GM23338 (cell line): Measurements from ENCODE around the gene RPS2. TPM values are rescaled to one million over a fixed set of nuclear protein-coding genes. Genes with fewer than 3 reads are reported as not detected.

Experiments used
- ATAC-seq: fragments of 200-7000 bp; cut with Tn5 transposase; 3 replicates; pipeline ENCODE4 v1.9.1; 2020
- DNase-seq: peaks from one replicate; pipeline ENCODE4 v3.0.0-alpha.2; 2015; ENCODE audit warnings: low spot score
- H2AFZ ChIP-seq: fragments of 200-600 bp; sonication (generic); 2 replicates; pipeline ENCODE4 v1.8.0; 2016; ENCODE audit warnings: antibody characterized with exemption, mild to moderate bottlenecking, moderate library complexity
- H3F3A ChIP-seq: fragments of 200-600 bp; sonication (generic); replicated peaks from 2 replicates; pipeline ENCODE4 v1.8.0; 2017; ENCODE audit warnings: antibody characterized with exemption, mixed run types, low read depth
- H3K27ac ChIP-seq: fragments of 200-600 bp; sonication (generic); 2 replicates; pipeline ENCODE4 v1.6.1; 2016; ENCODE audit warnings: low read depth
- H3K27me3 ChIP-seq: fragments of 200-600 bp; sonication (generic); 2 replicates; pipeline ENCODE4 v1.8.0; 2016; ENCODE audit warnings: mild to moderate bottlenecking, mixed run types, moderate library complexity; ENCODE audit not compliant: insufficient read depth
- H3K36me3 ChIP-seq: fragments of 200-600 bp; sonication (generic); 2 replicates; pipeline ENCODE4 v1.8.0; 2016; ENCODE audit warnings: mild to moderate bottlenecking; ENCODE audit not compliant: insufficient read depth
- H3K4me1 ChIP-seq: fragments of 200-600 bp; sonication (generic); 2 replicates; pipeline ENCODE4 v1.8.0; 2016; ENCODE audit warnings: mild to moderate bottlenecking, moderate library complexity; ENCODE audit not compliant: insufficient read depth
- H3K4me2 ChIP-seq: fragments of 200-600 bp; sonication (generic); 2 replicates; pipeline ENCODE4 v1.7.1; 2017; ENCODE audit warnings: mixed run types
- H3K4me3 ChIP-seq: fragments of 200-600 bp; sonication (generic); 2 replicates; pipeline ENCODE4 v1.6.1; 2016; ENCODE audit warnings: mixed run types
- H3K79me2 ChIP-seq: fragments of 200-600 bp; sonication (generic); replicated peaks from 2 replicates; pipeline ENCODE4 v1.8.0; 2017; ENCODE audit warnings: mild to moderate bottlenecking; ENCODE audit not compliant: insufficient read depth
- H3K9me2 ChIP-seq: fragments of 200-600 bp; sonication (generic); 2 replicates; pipeline ENCODE4 v1.8.0; 2017; ENCODE audit not compliant: insufficient read depth
- H4K20me1 ChIP-seq: fragments of 200-600 bp; sonication (generic); replicated peaks from 2 replicates; pipeline ENCODE4 v1.8.0; 2017; ENCODE audit warnings: mild to moderate bottlenecking; ENCODE audit not compliant: insufficient read depth
- H3K27ac Mint-ChIP-seq: 2 replicates; pipeline ENCODE4 v1.8.0; 2020; ENCODE audit warnings: inconsistent platforms, mild to moderate bottlenecking, moderate library complexity, mixed read lengths
- H3K27me3 Mint-ChIP-seq: 3 replicates; pipeline ENCODE4 v1.8.0; 2022; ENCODE audit warnings: low read depth, mild to moderate bottlenecking, moderate library complexity, mixed read lengths, inconsistent platforms; ENCODE audit not compliant: insufficient read depth, poor library complexity
- H3K36me3 Mint-ChIP-seq: 3 replicates; pipeline ENCODE4 v1.8.0; 2021; ENCODE audit warnings: low read depth, mild to moderate bottlenecking, inconsistent platforms, moderate library complexity, mixed read lengths
- H3K4me1 Mint-ChIP-seq: 3 replicates; pipeline ENCODE4 v1.8.0; 2020; ENCODE audit warnings: mild to moderate bottlenecking, inconsistent platforms, mixed read lengths
- H3K4me3 Mint-ChIP-seq: 3 replicates; pipeline ENCODE4 v1.8.0; 2021; ENCODE audit warnings: moderate library complexity, mild to moderate bottlenecking, inconsistent platforms, mixed read lengths
- H3K9me3 Mint-ChIP-seq: 3 replicates; pipeline ENCODE4 v1.8.0; 2020; ENCODE audit warnings: moderate library complexity, mild to moderate bottlenecking, inconsistent platforms, mixed read lengths
- EZH2 ChIP-seq: fragments of 200-600 bp; sonication (generic); IDR thresholded peaks from one replicate; pipeline ENCODE4 v1.8.0; 2017; ENCODE audit warnings: antibody characterized with exemption, mild to moderate bottlenecking, low read depth; ENCODE audit not compliant: unreplicated experiment
- REST ChIP-seq: IDR thresholded peaks from one replicate; pipeline ENCODE4 v1.6.1; 2018; ENCODE audit warnings: antibody characterized with exemption; ENCODE audit not compliant: unreplicated experiment
- STAT1 ChIP-seq: IDR thresholded peaks from one replicate; pipeline ENCODE4 v1.6.1; 2016; ENCODE audit warnings: antibody characterized with exemption; ENCODE audit not compliant: unreplicated experiment
- ZNF114 ChIP-seq: fragments of 250-450 bp; sonication (Bioruptor Pico); IDR thresholded peaks from 2 replicates; pipeline ENCODE4 v1.5.0; 2020; ENCODE audit warnings: mild to moderate bottlenecking, moderate library complexity
- ZNF331 ChIP-seq: fragments of 250-450 bp; sonication (Bioruptor Pico); IDR thresholded peaks from 2 replicates; pipeline ENCODE4 v1.5.0; 2020; ENCODE audit warnings: low read depth, mild to moderate bottlenecking, moderate library complexity
- polyA plus RNA-seq: library from polyadenylated mRNA; unstranded; fragments of >200 nt; fragmentation: Nextera tagmentation; extraction: Ambion mirVana; gene quantifications from 2 replicates; pipeline ENCODE4 v1.2.1, GENCODE V29; 2016
- total RNA-seq: library from RNA; depleted of rRNA; stranded (reverse); fragments of >200 nt; shearing (Covaris generic); gene quantifications from 2 replicates; pipeline ENCODE4 v1.2.3, GENCODE V29; 2014
- TF ChIP-seq, protein P1 (sequence below): IDR thresholded peaks from 2 replicates; pipeline ENCODE4 v1.6.1; 2016; ENCODE audit warnings: antibody characterized with exemption
- TF ChIP-seq, protein P2 (sequence below), 2 experiments: fragments of 200-600 bp in 1 of 2; sonication (generic) in 1 of 2; conservative IDR thresholded peaks; 2 replicates each; pipeline versions ENCODE4 v1.5.1 to v1.6.1; 2016 to 2017; ENCODE audit warnings: antibody characterized with exemption in 2 of 2, low read depth in 2 of 2, mild to moderate bottlenecking in 2 of 2, moderate library complexity in 1 of 2
- TF ChIP-seq, protein P3 (sequence below): fragments of 250-450 bp; sonication (Bioruptor Pico); IDR thresholded peaks from 2 replicates; pipeline ENCODE4 v1.5.0; 2020; ENCODE audit warnings: mild to moderate bottlenecking, moderate library complexity

RPS2 gene
- total and polyA plus RNA-seq, 2 experiments from 2014 or later, result 3,786 to 3,992 TPM

GRCh38 chr16:2001456-2002355 is 37.1 kb upstream of the RPS2 start:
- Histone ChIP-seq H3K4me2 (no peak overlapping the region), H3K4me3 (no peak overlapping the region), H3K9me2 (no peaks in the 10 kb centered on the region), H3F3A (peaks cover 22% of the 10 kb centered on the region; the same call in 1 of the 2 replicates), H4K20me1 (peaks cover 20% of the 10 kb centered on the region), H3K79me2 (peaks cover 16% of the 10 kb centered on the region), H3K4me1 (peaks cover 8% of the 10 kb centered on the region; the same call in 1 of the 2 replicates), H2AFZ (no peak overlapping the region), H3K27ac (no peak overlapping the region), H3K36me3 (no peaks in the 10 kb centered on the region; the same call in 1 of the 2 replicates), H3K27me3 (no peaks in the 10 kb centered on the region)
- peaks cover 15% of the 10 kb centered on the region for H3K4me1 Mint-ChIP-seq
- peaks cover 30% of the 10 kb centered on the region for H3K36me3 Mint-ChIP-seq
- H3K9me3 Mint-ChIP-seq, result no peaks in the 10 kb centered on the region
- H3K27me3 Mint-ChIP-seq, result peaks cover 4% of the 10 kb centered on the region
- DNase-seq, result no peak
- TF ChIP-seq, protein P1, sequence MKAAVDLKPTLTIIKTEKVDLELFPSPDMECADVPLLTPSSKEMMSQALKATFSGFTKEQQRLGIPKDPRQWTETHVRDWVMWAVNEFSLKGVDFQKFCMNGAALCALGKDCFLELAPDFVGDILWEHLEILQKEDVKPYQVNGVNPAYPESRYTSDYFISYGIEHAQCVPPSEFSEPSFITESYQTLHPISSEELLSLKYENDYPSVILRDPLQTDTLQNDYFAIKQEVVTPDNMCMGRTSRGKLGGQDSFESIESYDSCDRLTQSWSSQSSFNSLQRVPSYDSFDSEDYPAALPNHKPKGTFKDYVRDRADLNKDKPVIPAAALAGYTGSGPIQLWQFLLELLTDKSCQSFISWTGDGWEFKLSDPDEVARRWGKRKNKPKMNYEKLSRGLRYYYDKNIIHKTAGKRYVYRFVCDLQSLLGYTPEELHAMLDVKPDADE, result no peak
- TF ChIP-seq STAT1 (no peak), EZH2 (no peak), ZNF114 (no peak), ZNF331 (CRISPR knock-in tag) (no peak), REST (no peak)
- TF ChIP-seq, protein P2, sequence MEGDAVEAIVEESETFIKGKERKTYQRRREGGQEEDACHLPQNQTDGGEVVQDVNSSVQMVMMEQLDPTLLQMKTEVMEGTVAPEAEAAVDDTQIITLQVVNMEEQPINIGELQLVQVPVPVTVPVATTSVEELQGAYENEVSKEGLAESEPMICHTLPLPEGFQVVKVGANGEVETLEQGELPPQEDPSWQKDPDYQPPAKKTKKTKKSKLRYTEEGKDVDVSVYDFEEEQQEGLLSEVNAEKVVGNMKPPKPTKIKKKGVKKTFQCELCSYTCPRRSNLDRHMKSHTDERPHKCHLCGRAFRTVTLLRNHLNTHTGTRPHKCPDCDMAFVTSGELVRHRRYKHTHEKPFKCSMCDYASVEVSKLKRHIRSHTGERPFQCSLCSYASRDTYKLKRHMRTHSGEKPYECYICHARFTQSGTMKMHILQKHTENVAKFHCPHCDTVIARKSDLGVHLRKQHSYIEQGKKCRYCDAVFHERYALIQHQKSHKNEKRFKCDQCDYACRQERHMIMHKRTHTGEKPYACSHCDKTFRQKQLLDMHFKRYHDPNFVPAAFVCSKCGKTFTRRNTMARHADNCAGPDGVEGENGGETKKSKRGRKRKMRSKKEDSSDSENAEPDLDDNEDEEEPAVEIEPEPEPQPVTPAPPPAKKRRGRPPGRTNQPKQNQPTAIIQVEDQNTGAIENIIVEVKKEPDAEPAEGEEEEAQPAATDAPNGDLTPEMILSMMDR (conservative IDR thresholded peaks at IDR 0.05; ENCODE audit: low read depth in 2 of 2), result no peak
- TF ChIP-seq, protein P3, sequence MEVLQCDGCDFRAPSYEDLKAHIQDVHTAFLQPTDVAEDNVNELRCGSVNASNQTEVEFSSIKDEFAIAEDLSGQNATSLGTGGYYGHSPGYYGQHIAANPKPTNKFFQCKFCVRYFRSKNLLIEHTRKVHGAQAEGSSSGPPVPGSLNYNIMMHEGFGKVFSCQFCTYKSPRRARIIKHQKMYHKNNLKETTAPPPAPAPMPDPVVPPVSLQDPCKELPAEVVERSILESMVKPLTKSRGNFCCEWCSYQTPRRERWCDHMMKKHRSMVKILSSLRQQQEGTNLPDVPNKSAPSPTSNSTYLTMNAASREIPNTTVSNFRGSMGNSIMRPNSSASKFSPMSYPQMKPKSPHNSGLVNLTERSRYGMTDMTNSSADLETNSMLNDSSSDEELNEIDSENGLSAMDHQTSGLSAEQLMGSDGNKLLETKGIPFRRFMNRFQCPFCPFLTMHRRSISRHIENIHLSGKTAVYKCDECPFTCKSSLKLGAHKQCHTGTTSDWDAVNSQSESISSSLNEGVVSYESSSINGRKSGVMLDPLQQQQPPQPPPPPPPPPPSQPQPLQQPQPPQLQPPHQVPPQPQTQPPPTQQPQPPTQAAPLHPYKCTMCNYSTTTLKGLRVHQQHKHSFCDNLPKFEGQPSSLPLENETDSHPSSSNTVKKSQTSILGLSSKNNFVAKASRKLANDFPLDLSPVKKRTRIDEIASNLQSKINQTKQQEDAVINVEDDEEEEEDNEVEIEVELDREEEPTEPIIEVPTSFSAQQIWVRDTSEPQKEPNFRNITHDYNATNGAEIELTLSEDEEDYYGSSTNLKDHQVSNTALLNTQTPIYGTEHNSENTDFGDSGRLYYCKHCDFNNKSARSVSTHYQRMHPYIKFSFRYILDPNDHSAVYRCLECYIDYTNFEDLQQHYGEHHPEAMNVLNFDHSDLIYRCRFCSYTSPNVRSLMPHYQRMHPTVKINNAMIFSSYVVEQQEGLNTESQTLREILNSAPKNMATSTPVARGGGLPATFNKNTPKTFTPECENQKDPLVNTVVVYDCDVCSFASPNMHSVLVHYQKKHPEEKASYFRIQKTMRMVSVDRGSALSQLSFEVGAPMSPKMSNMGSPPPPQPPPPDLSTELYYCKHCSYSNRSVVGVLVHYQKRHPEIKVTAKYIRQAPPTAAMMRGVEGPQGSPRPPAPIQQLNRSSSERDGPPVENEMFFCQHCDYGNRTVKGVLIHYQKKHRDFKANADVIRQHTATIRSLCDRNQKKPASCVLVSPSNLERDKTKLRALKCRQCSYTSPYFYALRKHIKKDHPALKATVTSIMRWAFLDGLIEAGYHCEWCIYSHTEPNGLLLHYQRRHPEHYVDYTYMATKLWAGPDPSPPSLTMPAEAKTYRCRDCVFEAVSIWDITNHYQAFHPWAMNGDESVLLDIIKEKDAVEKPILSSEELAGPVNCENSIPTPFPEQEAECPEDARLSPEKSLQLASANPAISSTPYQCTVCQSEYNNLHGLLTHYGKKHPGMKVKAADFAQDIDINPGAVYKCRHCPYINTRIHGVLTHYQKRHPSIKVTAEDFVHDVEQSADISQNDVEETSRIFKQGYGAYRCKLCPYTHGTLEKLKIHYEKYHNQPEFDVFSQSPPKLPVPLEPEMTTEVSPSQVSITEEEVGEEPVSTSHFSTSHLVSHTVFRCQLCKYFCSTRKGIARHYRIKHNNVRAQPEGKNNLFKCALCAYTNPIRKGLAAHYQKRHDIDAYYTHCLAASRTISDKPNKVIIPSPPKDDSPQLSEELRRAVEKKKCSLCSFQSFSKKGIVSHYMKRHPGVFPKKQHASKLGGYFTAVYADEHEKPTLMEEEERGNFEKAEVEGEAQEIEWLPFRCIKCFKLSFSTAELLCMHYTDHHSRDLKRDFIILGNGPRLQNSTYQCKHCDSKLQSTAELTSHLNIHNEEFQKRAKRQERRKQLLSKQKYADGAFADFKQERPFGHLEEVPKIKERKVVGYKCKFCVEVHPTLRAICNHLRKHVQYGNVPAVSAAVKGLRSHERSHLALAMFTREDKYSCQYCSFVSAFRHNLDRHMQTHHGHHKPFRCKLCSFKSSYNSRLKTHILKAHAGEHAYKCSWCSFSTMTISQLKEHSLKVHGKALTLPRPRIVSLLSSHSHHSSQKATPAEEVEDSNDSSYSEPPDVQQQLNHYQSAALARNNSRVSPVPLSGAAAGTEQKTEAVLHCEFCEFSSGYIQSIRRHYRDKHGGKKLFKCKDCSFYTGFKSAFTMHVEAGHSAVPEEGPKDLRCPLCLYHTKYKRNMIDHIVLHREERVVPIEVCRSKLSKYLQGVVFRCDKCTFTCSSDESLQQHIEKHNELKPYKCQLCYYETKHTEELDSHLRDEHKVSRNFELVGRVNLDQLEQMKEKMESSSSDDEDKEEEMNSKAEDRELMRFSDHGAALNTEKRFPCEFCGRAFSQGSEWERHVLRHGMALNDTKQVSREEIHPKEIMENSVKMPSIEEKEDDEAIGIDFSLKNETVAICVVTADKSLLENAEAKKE, result no peak
- ATAC-seq, result no peak
- no peak overlapping the region for H3K27ac Mint-ChIP-seq
- no peak overlapping the region for H3K4me3 Mint-ChIP-seq
